ENCODE data around the gene MNT. TPM values are rescaled to one million over a fixed set of nuclear protein-coding genes. Genes with fewer than 3 reads are reported as not detected.

The MNT gene
- total and polyA plus RNA-seq, 2 donors = 2.4 to 9.8 TPM

GRCh38 chr17:2351269-2351668 lies 49.6 kb downstream of the MNT start:
- WGBS = 97% methylated on average over 6 of the region's 6 CpGs
- H3K4me3 ChIP-seq (ENCODE audit: low read length in 2 of 2) = no peak overlapping the region
- no peaks in the 10 kb centered on the region for H3K27me3 ChIP-seq (ENCODE audit: control insufficient read depth in 2 of 2, insufficient read depth in 1 of 2, low read length in 1 of 2)
- peaks cover 10 to 15% of the 10 kb centered on the region in 2 donors for H3K4me1 ChIP-seq (ENCODE audit: control insufficient read depth in 2 of 2, insufficient read depth in 2 of 2, low read length in 2 of 2)
- H3K27ac ChIP-seq (ENCODE audit: low read depth in 1 of 2, low read length in 1 of 2) = no peak overlapping the region
- H3K9me3 ChIP-seq (ENCODE audit: control insufficient read depth in 2 of 2, insufficient read depth in 1 of 2, low read length in 1 of 2) = no peaks in the 10 kb centered on the region
- H3K36me3 ChIP-seq (ENCODE audit: control insufficient read depth in 2 of 2, insufficient read depth in 2 of 2, low read length in 1 of 2) = peaks cover 3 to 7% of the 10 kb centered on the region in 2 donors
- no peak for DNase-seq (ENCODE audit: low read depth in 6 of 9, low spot score in 9 of 9)

- no peak for DNase-seq (ENCODE audit: low read depth in 6 of 9, low spot score in 9 of 9)
- 94% methylated on average over 11 of the region's 11 CpGs for WGBS
- no peaks in the 10 kb centered on the region for H3K9me3 ChIP-seq (ENCODE audit: control insufficient read depth in 2 of 2, insufficient read depth in 1 of 2, low read length in 1 of 2)
Measured at GRCh38 chr17:2347805-2348685, 52.8 kb downstream of the MNT start.

GRCh38 chr17:2346475-2346874 lies 54.4 kb downstream of the MNT start:
- Histone ChIP-seq H3K9me3 (ENCODE audit: control insufficient read depth in 2 of 2, insufficient read depth in 1 of 2, low read length in 1 of 2) (no peaks in the 10 kb centered on the region), H3K36me3 (ENCODE audit: control insufficient read depth in 2 of 2, insufficient read depth in 2 of 2, low read length in 1 of 2) (peaks cover 21 to 26% of the 10 kb centered on the region in 2 donors), H3K4me1 (ENCODE audit: control insufficient read depth in 2 of 2, insufficient read depth in 2 of 2, low read length in 2 of 2) (no peaks in the 10 kb centered on the region), H3K27ac (ENCODE audit: low read depth in 1 of 2, low read length in 1 of 2) (no peak overlapping the region), H3K4me3 (ENCODE audit: low read length in 2 of 2) (no peak overlapping the region), H3K27me3 (ENCODE audit: control insufficient read depth in 2 of 2, insufficient read depth in 1 of 2, low read length in 1 of 2) (no peaks in the 10 kb centered on the region)
- 99% methylated on average over 8 of the region's 8 CpGs for WGBS
- DNase-seq (ENCODE audit: low read depth in 6 of 9, low spot score in 9 of 9) = no peak

More at GRCh38 chr17:2347805-2348685, 52.8 kb downstream of the MNT start:
- H3K27ac ChIP-seq (ENCODE audit: low read depth in 1 of 2, low read length in 1 of 2) = no peak overlapping the region
- no peak overlapping the region for H3K4me3 ChIP-seq (ENCODE audit: low read length in 2 of 2)
- H3K4me1 ChIP-seq (ENCODE audit: control insufficient read depth in 2 of 2, insufficient read depth in 2 of 2, low read length in 2 of 2) = peaks cover under 1 to 3% of the 10 kb centered on the region in 2 donors
- H3K27me3 ChIP-seq (ENCODE audit: control insufficient read depth in 2 of 2, insufficient read depth in 1 of 2, low read length in 1 of 2) = no peaks in the 10 kb centered on the region
- peaks cover 17 to 21% of the 10 kb centered on the region in 2 donors for H3K36me3 ChIP-seq (ENCODE audit: control insufficient read depth in 2 of 2, insufficient read depth in 2 of 2, low read length in 1 of 2)

- DNase-seq (ENCODE audit: low read depth in 6 of 9, low spot score in 9 of 9) = no peak
- Histone ChIP-seq H3K36me3 (ENCODE audit: control insufficient read depth in 2 of 2, insufficient read depth in 2 of 2, low read length in 1 of 2) (peaks cover 21 to 25% of the 10 kb centered on the region in 2 donors), H3K4me1 (ENCODE audit: control insufficient read depth in 2 of 2, insufficient read depth in 2 of 2, low read length in 2 of 2) (no peaks in the 10 kb centered on the region), H3K27me3 (ENCODE audit: control insufficient read depth in 2 of 2, insufficient read depth in 1 of 2, low read length in 1 of 2) (no peaks in the 10 kb centered on the region), H3K4me3 (ENCODE audit: low read length in 2 of 2) (no peak overlapping the region), H3K27ac (ENCODE audit: low read depth in 1 of 2, low read length in 1 of 2) (no peak overlapping the region), H3K9me3 (ENCODE audit: control insufficient read depth in 2 of 2, insufficient read depth in 1 of 2, low read length in 1 of 2) (no peaks in the 10 kb centered on the region)
- 96% methylated on average over 10 of the region's 10 CpGs for WGBS
Measured at GRCh38 chr17:2344528-2344927, 56.3 kb downstream of the MNT start.

- Histone ChIP-seq H3K27ac (ENCODE audit: low read depth in 1 of 2, low read length in 1 of 2) (no peak overlapping the region), H3K4me3 (ENCODE audit: low read length in 2 of 2) (no peak overlapping the region), H3K36me3 (ENCODE audit: control insufficient read depth in 2 of 2, insufficient read depth in 2 of 2, low read length in 1 of 2) (peaks cover 20 to 25% of the 10 kb centered on the region in 2 donors), H3K4me1 (ENCODE audit: control insufficient read depth in 2 of 2, insufficient read depth in 2 of 2, low read length in 2 of 2) (peaks cover under 1% of the 10 kb centered on the region in 2 donors), H3K27me3 (ENCODE audit: control insufficient read depth in 2 of 2, insufficient read depth in 1 of 2, low read length in 1 of 2) (no peaks in the 10 kb centered on the region), H3K9me3 (ENCODE audit: control insufficient read depth in 2 of 2, insufficient read depth in 1 of 2, low read length in 1 of 2) (no peaks in the 10 kb centered on the region)
- 87% methylated on average over 5 of the region's 5 CpGs for WGBS
- DNase-seq (ENCODE audit: low read depth in 6 of 9, low spot score in 9 of 9) = no peak
Measured at GRCh38 chr17:2343421-2343820, 57.4 kb downstream of the MNT start.

GRCh38 chr17:2338315-2338657 lies 62.6 kb downstream of the MNT start:
- no peak overlapping the region for H3K27ac ChIP-seq (ENCODE audit: low read depth in 1 of 2, low read length in 1 of 2)
- no peaks in the 10 kb centered on the region for H3K9me3 ChIP-seq (ENCODE audit: control insufficient read depth in 2 of 2, insufficient read depth in 1 of 2, low read length in 1 of 2)
- no peaks in the 10 kb centered on the region for H3K27me3 ChIP-seq (ENCODE audit: control insufficient read depth in 2 of 2, insufficient read depth in 1 of 2, low read length in 1 of 2)
- no peak for DNase-seq (ENCODE audit: low read depth in 6 of 9, low spot score in 9 of 9)
- peaks cover 23% of the 10 kb centered on the region in 2 donors for H3K36me3 ChIP-seq (ENCODE audit: control insufficient read depth in 2 of 2, insufficient read depth in 2 of 2, low read length in 1 of 2)
- peaks cover 13 to 20% of the 10 kb centered on the region in 2 donors for H3K4me1 ChIP-seq (ENCODE audit: control insufficient read depth in 2 of 2, insufficient read depth in 2 of 2, low read length in 2 of 2)
- 46% methylated on average over 5 of the region's 5 CpGs for WGBS
- H3K4me3 ChIP-seq (ENCODE audit: low read length in 2 of 2) = peak overlapping the region; percentile 44 to 93

- H3K36me3 ChIP-seq (ENCODE audit: control insufficient read depth in 2 of 2, insufficient read depth in 2 of 2, low read length in 1 of 2) = peaks cover 23 to 29% of the 10 kb centered on the region in 2 donors
- peaks cover 13 to 20% of the 10 kb centered on the region in 2 donors for H3K4me1 ChIP-seq (ENCODE audit: control insufficient read depth in 2 of 2, insufficient read depth in 2 of 2, low read length in 2 of 2)
- H3K4me3 ChIP-seq (ENCODE audit: low read length in 2 of 2) = peak overlapping the region; percentile 44 to 93
- H3K9me3 ChIP-seq (ENCODE audit: control insufficient read depth in 2 of 2, insufficient read depth in 1 of 2, low read length in 1 of 2) = no peaks in the 10 kb centered on the region
- peak in 3 of 9 donors; percentile 12 to 42 (median 31) for DNase-seq (ENCODE audit: low read depth in 6 of 9, low spot score in 9 of 9)
- WGBS = under 1% methylated on average over 92 of the region's 92 CpGs
- H3K27ac ChIP-seq (ENCODE audit: low read depth in 1 of 2, low read length in 1 of 2) = peak overlapping the region in 1 of 2 donors; percentile 91
- H3K27me3 ChIP-seq (ENCODE audit: control insufficient read depth in 2 of 2, insufficient read depth in 1 of 2, low read length in 1 of 2) = no peaks in the 10 kb centered on the region
Measured at GRCh38 chr17:2337544-2338314, 63.1 kb downstream of the MNT start.

GRCh38 chr17:2336852-2337543 lies 63.9 kb downstream of the MNT start, which contains the start of gene SGSM2:
Gene SGSM2 (plus strand): TSS chr17:2337501. CDS start chr17:2337689, 188 bp downstream.
- Histone ChIP-seq H3K4me1 (ENCODE audit: control insufficient read depth in 2 of 2, insufficient read depth in 2 of 2, low read length in 2 of 2) (peaks cover 13 to 20% of the 10 kb centered on the region in 2 donors), H3K27me3 (ENCODE audit: control insufficient read depth in 2 of 2, insufficient read depth in 1 of 2, low read length in 1 of 2) (no peaks in the 10 kb centered on the region), H3K27ac (ENCODE audit: low read depth in 1 of 2, low read length in 1 of 2) (peak within 1 kb of the TSS; percentile 91 to 92), H3K36me3 (ENCODE audit: control insufficient read depth in 2 of 2, insufficient read depth in 2 of 2, low read length in 1 of 2) (peaks cover 22 to 35% of the 10 kb centered on the region in 2 donors), H3K9me3 (ENCODE audit: control insufficient read depth in 2 of 2, insufficient read depth in 1 of 2, low read length in 1 of 2) (no peaks in the 10 kb centered on the region), H3K4me3 (ENCODE audit: low read length in 2 of 2) (peak within 1 kb of the TSS; percentile 85 to 93)
- peak in 4 of 9 donors; percentile 48 to 77 (median 70) for DNase-seq (ENCODE audit: low read depth in 6 of 9, low spot score in 9 of 9)
- under 1% methylated on average over 77 of the region's 77 CpGs for WGBS

All from thymus (tissue), 11 donors.